ENCODE results near the gene ACSF2. TPM values are rescaled to one million over a fixed set of nuclear protein-coding genes. Genes with fewer than 3 reads are reported as not detected.

ACSF2 gene
- total RNA-seq, 1 donor from 2014 or later: 26.1 TPM

- H3K36me3 ChIP-seq: peaks cover 3 to 15% of the 10 kb centered on the region in 2 donors
- no peaks in the 10 kb centered on the region for H3K27me3 ChIP-seq
- peak; percentile 73 to 98 (median 88) for TF ChIP-seq CTCF (IDR thresholded peaks at IDR 0.05)
- intact Hi-C loops (cut with DNase I): loop anchor here (1.0 to 2.0 kb wide), 2 partner anchors 30 to 64 kb away; partner anchors contain the start of gene MYCBPAP
- peak within 1 kb of the TSS; percentile 68 to 71 for H3K4me3 ChIP-seq
- peak; percentile 24 to 93 for DNase-seq (ENCODE audit: low spot score in 2 of 2)
- peaks cover 7 to 27% of the 10 kb centered on the region in 2 donors for H3K4me1 ChIP-seq
- H3K27ac ChIP-seq: peak within 1 kb of the TSS; percentile 79 to 88
- H3K9me3 ChIP-seq: no peaks in the 10 kb centered on the region
These were observed 52.7 kb downstream of the ACSF2 start, which contains the start of gene RSAD1 for GRCh38 chr17:50478391-50479381. Gene RSAD1, plus strand, starts transcription at chr17:50478860. Its CDS starts 25 bp downstream, at chr17:50478885.

GRCh38 chr17:50479522-50480141 lies 53.6 kb downstream of the ACSF2 start:
- Histone ChIP-seq H3K4me3 (peak overlapping the region; percentile 68 to 71), H3K4me1 (peaks cover 7 to 27% of the 10 kb centered on the region in 2 donors), H3K27me3 (no peaks in the 10 kb centered on the region), H3K27ac (peak overlapping the region; percentile 79 to 88), H3K36me3 (peaks cover 10 to 20% of the 10 kb centered on the region in 2 donors), H3K9me3 (no peaks in the 10 kb centered on the region)
- TF ChIP-seq CTCF (IDR thresholded peaks at IDR 0.05): peak; percentile 48 to 53 (median 50)
- DNase-seq (ENCODE audit: low spot score in 2 of 2): peak; percentile 36 to 82
- intact Hi-C loops (cut with DNase I): loop anchor here (2.0 to 5.0 kb wide), 4 partner anchors 29 to 303 kb away; partner anchors contain the start of genes LRRC59 and MYCBPAP

DNA sequence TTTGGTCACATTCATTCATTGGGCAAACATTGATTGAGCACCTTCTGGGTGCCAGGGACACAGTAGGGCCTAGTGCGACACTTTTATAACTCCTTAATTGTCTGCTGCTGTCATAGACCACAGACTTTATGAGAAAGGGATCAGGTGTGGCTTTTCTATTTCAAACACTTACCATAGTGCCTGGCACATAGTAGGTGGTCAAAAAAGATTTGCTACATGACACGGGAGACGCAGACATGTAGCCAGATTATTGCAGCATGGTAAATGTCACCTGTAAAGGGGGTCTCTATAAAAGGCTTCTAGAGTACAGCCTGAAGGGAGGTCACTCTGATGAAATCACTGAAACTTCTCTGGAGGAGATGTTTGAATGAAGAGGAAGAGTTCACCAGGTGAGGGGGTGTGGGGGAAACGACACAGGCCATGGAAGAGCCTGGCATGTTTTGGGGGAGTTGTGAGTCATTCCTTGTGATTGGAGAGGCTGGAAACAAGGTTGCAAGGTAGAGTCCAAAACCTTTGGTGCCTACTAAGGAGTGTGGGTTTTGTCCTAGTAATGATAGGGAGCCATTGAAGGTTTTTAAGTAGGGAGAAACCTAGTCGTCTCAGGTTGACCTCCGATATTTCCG lies 54.2 kb downstream of the ACSF2 start:
- no peaks in the 10 kb centered on the region for H3K9me3 ChIP-seq
- DNase-seq (ENCODE audit: low spot score in 2 of 2): no peak
- TF ChIP-seq CTCF (IDR thresholded peaks at IDR 0.05): no peak
- peaks cover 16 to 26% of the 10 kb centered on the region in 2 donors for H3K36me3 ChIP-seq
- peaks cover 7 to 27% of the 10 kb centered on the region in 2 donors for H3K4me1 ChIP-seq
- peak overlapping the region in 1 of 2 donors; percentile 88 for H3K27ac ChIP-seq
- no peaks in the 10 kb centered on the region for H3K27me3 ChIP-seq
- intact Hi-C loops (cut with DNase I): loop anchor here (2.0 to 5.0 kb wide), 3 partner anchors 83 to 302 kb away; partner anchors contain the start of gene LRRC59
- H3K4me3 ChIP-seq: peak overlapping the region in 1 of 2 donors; percentile 71

DNA sequence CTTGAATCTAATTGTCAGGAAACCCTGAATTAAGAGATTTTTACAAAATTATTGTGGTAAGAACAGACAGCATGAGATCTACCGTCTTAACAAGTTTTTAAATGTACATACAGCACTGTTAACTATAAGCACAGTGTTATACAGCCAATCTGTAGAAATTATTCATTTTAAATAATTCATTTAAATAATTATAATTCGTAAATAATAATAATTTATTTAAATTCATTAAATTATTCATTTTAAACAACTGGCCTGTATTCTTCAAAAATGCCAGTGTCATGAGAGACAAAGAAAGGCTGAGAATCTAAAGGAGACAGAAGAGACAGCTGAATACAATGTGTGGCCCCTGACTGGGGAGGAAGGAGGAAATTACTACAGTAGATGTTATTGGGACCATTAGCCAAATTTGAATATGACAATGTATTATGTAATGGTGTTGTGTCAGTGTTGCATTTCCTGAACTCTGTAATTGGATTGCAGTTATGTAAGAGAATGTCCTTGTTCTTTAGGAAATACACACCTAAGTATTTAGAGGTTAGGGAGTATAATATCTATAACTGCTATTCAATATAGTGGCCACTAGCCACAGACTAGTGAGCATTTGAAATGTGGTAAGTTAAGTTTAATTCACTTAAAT lies 55.0 kb downstream of the ACSF2 start:
- no peak for DNase-seq (ENCODE audit: low spot score in 2 of 2)
- Histone ChIP-seq H3K9me3 (no peaks in the 10 kb centered on the region), H3K27ac (no peak overlapping the region), H3K27me3 (no peaks in the 10 kb centered on the region), H3K4me1 (peaks cover 7 to 27% of the 10 kb centered on the region in 2 donors), H3K4me3 (no peak overlapping the region), H3K36me3 (peaks cover 23 to 33% of the 10 kb centered on the region in 2 donors)
- no peak for TF ChIP-seq CTCF (IDR thresholded peaks at IDR 0.05)
- intact Hi-C loops (cut with DNase I): loop anchor here (2.0 to 5.0 kb wide), 3 partner anchors 84 to 301 kb away; partner anchors contain the start of gene LRRC59
